Thyroid gland (tissue), 4 donors: ENCODE results near the gene KIF16B. TPM values are rescaled to one million over a fixed set of nuclear protein-coding genes. Genes with fewer than 3 reads are reported as not detected.

ENCODE experiments used
- DNase-seq, 2 donors: peaks; one replicate each; pipeline ENCODE4 v3.0.0-alpha.2; 2019
- H3K27ac ChIP-seq, 3 donors: fragments of 200-600 bp; sonication (generic); 1 replicate in 2 of 3; 2 replicates in 1 of 3; pipeline ENCODE4 v1.5.1; 2016 to 2019; ENCODE audit warnings: mild to moderate bottlenecking in 1 of 3, moderate library complexity in 1 of 3
- H3K27me3 ChIP-seq: fragments of 200-600 bp; sonication (generic); one replicate; pipeline ENCODE4 v1.5.1; 2019
- H3K36me3 ChIP-seq, 2 donors: fragments of 200-600 bp; sonication (generic); one replicate each; pipeline ENCODE4 v1.5.1; 2016 to 2019
- H3K4me1 ChIP-seq, 2 donors: fragments of 200-600 bp; sonication (generic); one replicate each; pipeline ENCODE4 v1.5.1; 2017 to 2019
- H3K4me3 ChIP-seq, 3 donors: fragments of 200-600 bp; sonication (generic); replicated peaks in 1 of 3; 1 replicate in 2 of 3; 2 replicates in 1 of 3; pipeline ENCODE4 v1.5.1; 2016; ENCODE audit warnings: mild to moderate bottlenecking in 1 of 3
- H3K9me3 ChIP-seq: fragments of 200-600 bp; sonication (generic); one replicate; pipeline ENCODE4 v1.5.1; 2017
- CTCF ChIP-seq, 6 experiments: fragments of 200-600 bp in 3 of 6; fragments of 450-650 bp in 3 of 6; sonication (generic) in 3 of 6; IDR thresholded peaks; one replicate each; pipeline ENCODE4 v1.5.1; 2016 to 2019; ENCODE audit warnings: antibody characterized with exemption in 6 of 6, mild to moderate bottlenecking in 2 of 6, inconsistent platforms in 1 of 6, moderate library complexity in 1 of 6
- POLR2A ChIP-seq, 2 donors: fragments of 450-650 bp; IDR thresholded peaks; one replicate each; pipeline ENCODE4 v1.6.1; 2017; ENCODE audit warnings: antibody characterized with exemption in 2 of 2, mild to moderate bottlenecking in 2 of 2, moderate library complexity in 1 of 2
- WGBS, 2 donors: methylation state at CpG; one replicate each; pipeline ENCODE4 v1.1.5; 2017; 5-methylcytosine and 5-hydroxymethylcytosine counted together
- intact Hi-C: fragments of 100-400 bp; cut with DNase I; formaldehyde crosslinking; loops from one replicate; pipeline ENCODE4 v1.15.1; 2023
- total RNA-seq, 4 donors: library from RNA; depleted of rRNA; stranded (reverse); fragments of >200 nt; gene quantifications; one replicate each; pipeline ENCODE4 v1.2.3, GENCODE V29; 2016

KIF16B gene
- total RNA-seq, 4 donors from 2014 or later = 18.5 to 32.8 (median 28.6) TPM

- no peaks in the 10 kb centered on the region for H3K9me3 ChIP-seq
- H3K27me3 ChIP-seq = no peaks in the 10 kb centered on the region
- H3K36me3 ChIP-seq = no peaks in the 10 kb centered on the region
- H3K27ac ChIP-seq = no peak overlapping the region
- intact Hi-C loops = no loop called here
- no peak for DNase-seq
- no peaks in the 10 kb centered on the region for H3K4me1 ChIP-seq
- TF ChIP-seq CTCF (IDR thresholded peaks at IDR 0.05) = no peak
- no peak for TF ChIP-seq POLR2A (IDR thresholded peaks at IDR 0.05)
- 86% methylated on average over 4 of the region's 4 CpGs for WGBS, 2 donors
- no peak overlapping the region for H3K4me3 ChIP-seq
These were observed 329.8 kb downstream of the KIF16B start for GRCh38 chr20:16243470-16243869.

- DNase-seq = no peak
- H3K9me3 ChIP-seq = no peaks in the 10 kb centered on the region
- no peaks in the 10 kb centered on the region for H3K4me1 ChIP-seq
- no peaks in the 10 kb centered on the region for H3K36me3 ChIP-seq
- H3K4me3 ChIP-seq = no peak overlapping the region
- TF ChIP-seq CTCF (IDR thresholded peaks at IDR 0.05) = peak in 2 of 6 experiments; percentile 11 to 24
- TF ChIP-seq POLR2A (IDR thresholded peaks at IDR 0.05) = no peak
- intact Hi-C loops = no loop called here
- H3K27ac ChIP-seq = no peak overlapping the region
- no peaks in the 10 kb centered on the region for H3K27me3 ChIP-seq
These were observed 331.3 kb downstream of the KIF16B start for GRCh38 chr20:16241911-16242310.

GRCh38 chr20:16240355-16240754, 332.9 kb downstream of the KIF16B start:
- no peaks in the 10 kb centered on the region for H3K36me3 ChIP-seq
- H3K4me1 ChIP-seq = no peaks in the 10 kb centered on the region
- no peak for DNase-seq
- H3K27ac ChIP-seq = no peak overlapping the region
- TF ChIP-seq CTCF (IDR thresholded peaks at IDR 0.05) (no peak), POLR2A (IDR thresholded peaks at IDR 0.05) (no peak)
- intact Hi-C loops = no loop called here
- no peaks in the 10 kb centered on the region for H3K27me3 ChIP-seq
- H3K4me3 ChIP-seq = no peak overlapping the region
- H3K9me3 ChIP-seq = no peaks in the 10 kb centered on the region

GRCh38 chr20:16236589-16237241, 336.5 kb downstream of the KIF16B start:
- intact Hi-C loops = no loop called here
- Histone ChIP-seq H3K36me3 (no peaks in the 10 kb centered on the region), H3K27me3 (no peaks in the 10 kb centered on the region), H3K9me3 (no peaks in the 10 kb centered on the region), H3K4me3 (no peak overlapping the region), H3K27ac (no peak overlapping the region), H3K4me1 (no peaks in the 10 kb centered on the region)
- TF ChIP-seq POLR2A (IDR thresholded peaks at IDR 0.05) (no peak), CTCF (IDR thresholded peaks at IDR 0.05) (no peak)
- no peak for DNase-seq
- 83 to 91% methylated on average over 9 of the region's 9 CpGs for WGBS, 2 donors

GRCh38 chr20:16230402-16230801, 342.8 kb downstream of the KIF16B start:
- Histone ChIP-seq H3K4me3 (no peak overlapping the region), H3K27ac (no peak overlapping the region), H3K36me3 (no peaks in the 10 kb centered on the region), H3K9me3 (no peaks in the 10 kb centered on the region), H3K27me3 (no peaks in the 10 kb centered on the region), H3K4me1 (no peaks in the 10 kb centered on the region)
- intact Hi-C loops = no loop called here
- TF ChIP-seq POLR2A (IDR thresholded peaks at IDR 0.05) = no peak
- no peak for TF ChIP-seq CTCF (IDR thresholded peaks at IDR 0.05)
- DNase-seq = no peak
